ENCODE data around the gene CWH43. TPM values are rescaled to one million over a fixed set of nuclear protein-coding genes. Genes with fewer than 3 reads are reported as not detected.
A peak's percentile ranks its signal among the peaks of the same experiment; 100 is the strongest.

CWH43 gene
- not detected in 2 replicates for total RNA-seq (ENCODE audit: low replicate concordance)
- long read RNA-seq, result 0 reads

- no peak for DNase-seq (ENCODE audit: extremely low spot score, unreplicated experiment)
- Mint-ChIP-seq H3K4me3 (no peak within 1 kb of the TSS), H3K9me3 (no peaks in the 10 kb centered on the region), H3K27ac (no peak within 1 kb of the TSS), H3K4me1 (ENCODE audit: unreplicated experiment) (no peaks in the 10 kb centered on the region), H3K36me3 (no peaks in the 10 kb centered on the region), H3K27me3 (peaks cover 72% of the 10 kb centered on the region)
- TF ChIP-seq CTCF (conservative IDR thresholded peaks at IDR 0.05), result no peak
Observed at GRCh38 chr4:48985976-48986653, at the start of gene CWH43. TSS of gene CWH43 (plus strand) at chr4:48986275. CDS start at chr4:48986430, 155 bp downstream.

- DNase-seq (ENCODE audit: extremely low spot score, unreplicated experiment), result no peak
- Mint-ChIP-seq H3K4me1 (ENCODE audit: unreplicated experiment) (no peaks in the 10 kb centered on the region), H3K4me3 (no peak overlapping the region), H3K36me3 (no peaks in the 10 kb centered on the region), H3K27me3 (peaks cover 8% of the 10 kb centered on the region), H3K27ac (no peak overlapping the region), H3K9me3 (peaks cover 5% of the 10 kb centered on the region)
- no peak for TF ChIP-seq CTCF (conservative IDR thresholded peaks at IDR 0.05)
Observed at GRCh38 chr4:48937033-48937432, 49.0 kb upstream of the CWH43 start.

GRCh38 chr4:48938831-48939230, 47.2 kb upstream of the CWH43 start:
- Mint-ChIP-seq H3K27ac (no peak overlapping the region), H3K9me3 (peaks cover 5% of the 10 kb centered on the region), H3K4me1 (ENCODE audit: unreplicated experiment) (no peaks in the 10 kb centered on the region), H3K4me3 (no peak overlapping the region), H3K27me3 (peaks cover 12% of the 10 kb centered on the region), H3K36me3 (no peaks in the 10 kb centered on the region)
- DNase-seq (ENCODE audit: extremely low spot score, unreplicated experiment), result no peak
- TF ChIP-seq CTCF (conservative IDR thresholded peaks at IDR 0.05), result no peak

GRCh38 chr4:48939785-48940184, 46.3 kb upstream of the CWH43 start:
- H3K9me3 Mint-ChIP-seq, result peaks cover 5% of the 10 kb centered on the region
- DNase-seq (ENCODE audit: extremely low spot score, unreplicated experiment), result no peak
- H3K27me3 Mint-ChIP-seq, result peaks cover 12% of the 10 kb centered on the region
- no peak for TF ChIP-seq CTCF (conservative IDR thresholded peaks at IDR 0.05)
- H3K27ac Mint-ChIP-seq, result no peak overlapping the region
- no peaks in the 10 kb centered on the region for H3K4me1 Mint-ChIP-seq (ENCODE audit: unreplicated experiment)
- H3K36me3 Mint-ChIP-seq, result no peaks in the 10 kb centered on the region
- H3K4me3 Mint-ChIP-seq, result no peak overlapping the region

- DNase-seq (ENCODE audit: extremely low spot score, unreplicated experiment), result no peak
- H3K4me3 Mint-ChIP-seq, result no peak overlapping the region
- H3K36me3 Mint-ChIP-seq, result no peaks in the 10 kb centered on the region
- H3K27me3 Mint-ChIP-seq, result peaks cover 12% of the 10 kb centered on the region
- no peaks in the 10 kb centered on the region for H3K9me3 Mint-ChIP-seq
- no peak overlapping the region for H3K27ac Mint-ChIP-seq
- TF ChIP-seq CTCF (conservative IDR thresholded peaks at IDR 0.05), result peak; percentile 33
- H3K4me1 Mint-ChIP-seq (ENCODE audit: unreplicated experiment), result no peaks in the 10 kb centered on the region
Observed at GRCh38 chr4:48943387-48943786, 42.7 kb upstream of the CWH43 start.
